ENCODE data around the gene MYLIP. TPM values are rescaled to one million over a fixed set of nuclear protein-coding genes. Genes with fewer than 3 reads are reported as not detected.

Gene MYLIP
- total RNA-seq, 1 experiment from 2014 or later, result 50.0 TPM

- ChIA-PET POLR2A (no interaction called here), CTCF (no interaction called here)
- no peaks in the 10 kb centered on the region for H3K9me3 Mint-ChIP-seq
Observed at GRCh38 chr6:16187176-16187575, 58.3 kb downstream of the MYLIP start.

More at GRCh38 chr6:16187176-16187575, 58.3 kb downstream of the MYLIP start:
- peaks cover 8% of the 10 kb centered on the region for H3K4me1 Mint-ChIP-seq
- H3K27me3 Mint-ChIP-seq (ENCODE audit: low read depth), result no peaks in the 10 kb centered on the region
- TF ChIP-seq SMAD4 (CRISPR knock-in tag; IDR thresholded peaks at IDR 0.05) (no peak), MAX (CRISPR knock-in tag; IDR thresholded peaks at IDR 0.05) (no peak), RORB (CRISPR knock-in tag; IDR thresholded peaks at IDR 0.05) (no peak), CTCF (IDR thresholded peaks at IDR 0.05) (no peak), SOX15 (CRISPR knock-in tag; IDR thresholded peaks at IDR 0.05) (no peak), NFATC4 (CRISPR knock-in tag; IDR thresholded peaks at IDR 0.05) (no peak), USF2 (CRISPR knock-in tag; IDR thresholded peaks at IDR 0.05) (no peak), ATF6 (CRISPR knock-in tag; IDR thresholded peaks at IDR 0.05) (no peak), NR1H2 (CRISPR knock-in tag; IDR thresholded peaks at IDR 0.05) (no peak), TP53 (CRISPR knock-in tag; IDR thresholded peaks at IDR 0.05) (no peak), STAT6 (CRISPR knock-in tag; conservative IDR thresholded peaks at IDR 0.05; ENCODE audit: low read depth) (no peak), SMAD3 (CRISPR knock-in tag; IDR thresholded peaks at IDR 0.05; ENCODE audit: borderline replicate concordance) (no peak)
- TF ChIP-seq, protein P1, sequence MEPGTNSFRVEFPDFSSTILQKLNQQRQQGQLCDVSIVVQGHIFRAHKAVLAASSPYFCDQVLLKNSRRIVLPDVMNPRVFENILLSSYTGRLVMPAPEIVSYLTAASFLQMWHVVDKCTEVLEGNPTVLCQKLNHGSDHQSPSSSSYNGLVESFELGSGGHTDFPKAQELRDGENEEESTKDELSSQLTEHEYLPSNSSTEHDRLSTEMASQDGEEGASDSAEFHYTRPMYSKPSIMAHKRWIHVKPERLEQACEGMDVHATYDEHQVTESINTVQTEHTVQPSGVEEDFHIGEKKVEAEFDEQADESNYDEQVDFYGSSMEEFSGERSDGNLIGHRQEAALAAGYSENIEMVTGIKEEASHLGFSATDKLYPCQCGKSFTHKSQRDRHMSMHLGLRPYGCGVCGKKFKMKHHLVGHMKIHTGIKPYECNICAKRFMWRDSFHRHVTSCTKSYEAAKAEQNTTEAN (CRISPR knock-in tag; IDR thresholded peaks at IDR 0.05), result no peak
- H3K4me3 Mint-ChIP-seq, result no peak overlapping the region
- no peak overlapping the region for H3K27ac Mint-ChIP-seq
- ATAC-seq, result no peak
- no peaks in the 10 kb centered on the region for H3K36me3 Mint-ChIP-seq
- DNase-seq (ENCODE audit: low spot score), result no peak
